ENCODE results near the gene STAC2.
"Not testable (repeated sequence)": the region's sequence is repeated elsewhere in the genome, so short reads cannot be mapped to it uniquely, and the experiment has no call there.

The STAC2 gene

DNA sequence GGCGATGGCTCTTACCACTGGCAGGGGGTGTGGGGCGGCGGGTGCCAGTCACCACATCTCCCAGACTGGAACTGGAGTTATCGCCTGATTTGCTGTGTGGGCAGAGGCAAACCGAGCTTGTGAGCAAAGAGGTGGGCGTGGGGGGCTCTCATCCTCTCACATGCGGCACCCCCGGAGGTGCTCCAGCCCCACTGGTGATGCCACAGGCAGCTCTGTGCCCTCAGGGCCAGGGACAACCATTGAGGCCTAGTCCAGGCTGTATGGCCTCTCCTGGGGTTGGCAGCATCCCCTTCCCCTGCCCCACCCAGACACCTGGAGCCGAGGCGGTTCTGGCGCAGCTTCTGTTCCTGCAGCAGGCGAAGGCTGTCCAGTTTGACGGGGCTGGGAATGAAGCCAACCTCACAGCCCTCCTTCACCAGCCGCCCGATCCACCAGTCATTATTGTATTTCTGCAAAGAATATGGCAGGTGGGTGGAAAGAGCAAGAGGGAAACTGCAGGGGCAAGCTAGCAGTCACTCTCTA, 39.2 kb downstream of the STAC2 start:
- no peak for DNase-seq

DNA sequence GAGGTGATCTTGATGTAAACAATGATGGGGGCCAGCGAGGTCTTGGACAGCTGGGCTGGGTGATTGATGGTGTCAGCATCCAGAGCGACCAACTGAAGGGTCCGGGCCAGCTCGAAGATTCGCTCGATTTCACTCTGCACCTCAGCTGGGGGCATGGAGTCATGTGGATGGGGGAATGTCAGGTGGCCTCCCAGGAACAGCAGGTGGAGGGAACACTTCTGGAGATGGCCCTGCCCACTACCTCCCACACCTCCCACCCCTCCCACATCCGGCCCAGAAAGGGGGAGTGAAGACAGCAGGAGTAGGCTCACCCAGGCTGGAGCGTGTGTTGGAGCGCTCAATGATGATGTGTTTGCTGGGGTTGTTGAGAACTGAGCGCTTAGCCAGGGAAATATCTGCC, 42.0 kb downstream of the STAC2 start:
- no peak for DNase-seq

GRCh38 chr17:39183045-39183444, 42.7 kb downstream of the STAC2 start:
- no peak for DNase-seq

DNA sequence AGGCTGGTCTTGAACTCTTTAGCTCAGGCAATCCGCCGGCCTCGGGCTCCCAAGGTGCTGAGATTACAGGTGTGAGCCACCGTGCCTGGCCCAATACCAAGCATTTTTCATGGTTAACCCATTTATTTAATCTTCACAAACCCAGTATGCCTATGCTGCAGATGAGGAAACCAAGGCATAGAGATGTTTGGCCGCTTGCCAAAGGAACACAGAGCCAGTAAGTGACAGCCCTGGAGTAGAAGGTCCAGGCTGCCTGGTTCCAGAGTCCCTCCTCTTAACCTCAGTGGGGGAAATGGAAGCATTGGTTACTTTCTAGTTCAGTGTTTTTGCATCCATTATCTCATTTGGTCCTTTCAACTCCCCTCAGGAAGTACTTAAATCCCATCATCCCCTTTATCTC, 44.4 kb downstream of the STAC2 start:
- no peak for DNase-seq

- no peak for DNase-seq
Measured at GRCh38 chr17:39178536-39178935, 47.2 kb downstream of the STAC2 start.

GRCh38 chr17:39177256-39177655, 48.5 kb downstream of the STAC2 start:
- no peak for DNase-seq

DNA sequence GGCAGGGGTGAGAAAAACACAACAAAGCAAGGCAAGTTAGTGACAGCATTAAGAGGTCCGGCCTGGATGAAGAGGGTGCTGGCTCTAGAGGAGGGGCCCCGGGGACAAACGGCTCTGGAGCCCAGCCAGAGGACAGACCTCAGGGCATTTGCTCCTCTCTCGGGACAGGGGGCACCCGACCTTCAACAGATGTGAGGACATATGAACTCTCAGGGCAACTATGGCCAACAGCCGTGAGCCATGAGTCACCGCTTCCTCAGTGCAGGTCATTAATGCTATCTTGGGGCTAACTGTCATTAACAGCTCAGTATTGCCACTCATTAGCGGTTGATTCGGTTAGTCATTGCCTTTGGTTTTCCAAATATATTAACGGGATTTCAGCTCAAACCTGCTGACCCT, 50.1 kb downstream of the STAC2 start:
- DNase-seq: no peak

- DNase-seq: peak; percentile 92
Measured at GRCh38 chr17:39174920-39175694, 50.6 kb downstream of the STAC2 start.

DNA sequence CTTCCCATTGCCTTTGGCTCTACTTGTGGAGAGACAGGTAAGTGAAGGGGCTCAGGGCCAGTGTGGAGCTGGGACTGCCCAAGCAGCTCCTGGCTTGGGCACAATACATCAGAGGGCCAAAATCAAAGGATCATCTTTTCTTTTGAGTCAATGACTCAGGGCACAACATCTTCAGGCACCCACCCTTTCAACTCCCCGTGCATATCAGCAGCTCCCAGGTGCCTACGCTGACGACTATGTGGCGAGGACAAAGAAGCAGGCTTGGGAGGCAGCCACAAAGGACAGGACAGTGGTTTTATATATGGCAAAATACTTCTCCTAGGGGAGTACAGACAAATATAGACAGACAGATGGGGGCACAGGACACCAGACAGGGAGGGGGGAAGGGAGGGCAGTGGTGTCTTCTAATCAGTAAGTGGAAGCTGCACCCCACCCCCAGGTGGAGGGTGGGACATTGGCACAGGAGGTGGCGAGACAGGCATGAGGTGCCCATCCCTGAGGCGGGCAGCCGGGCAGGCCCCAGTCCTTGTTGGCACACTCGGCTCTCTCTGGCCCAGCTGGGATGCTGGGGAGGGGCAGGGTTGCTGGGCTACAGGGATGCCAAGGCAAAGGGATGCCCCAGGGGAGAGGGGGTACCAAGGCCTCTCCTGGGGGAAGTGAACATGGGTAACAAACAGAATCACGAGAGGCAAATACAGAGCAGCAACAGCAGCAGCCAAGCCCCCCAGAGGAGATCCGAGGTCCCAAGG, 52.0 kb downstream of the STAC2 start:
- no peak for DNase-seq

DNA sequence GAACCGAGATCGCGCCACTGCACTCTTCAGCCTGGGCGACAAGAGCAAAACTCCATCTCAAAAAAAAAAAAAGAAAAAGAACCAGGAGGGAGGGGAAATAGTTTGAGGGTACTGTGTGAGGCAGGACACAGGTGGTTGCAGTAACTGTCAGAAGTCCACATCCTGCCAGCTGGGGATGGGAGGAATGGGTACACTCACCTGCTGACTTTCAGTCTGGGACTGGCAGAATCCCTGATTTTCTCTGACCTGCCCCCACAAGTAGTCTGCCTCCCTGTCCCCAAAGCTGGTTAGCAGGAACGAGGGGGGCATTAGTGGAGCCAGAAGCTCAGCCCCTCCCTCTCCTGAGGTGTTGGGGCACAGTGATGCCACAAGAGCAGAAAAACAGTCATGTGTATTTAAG, 52.7 kb downstream of the STAC2 start:
- DNase-seq: no peak

GRCh38 chr17:39171933-39172332, 53.8 kb downstream of the STAC2 start:
- DNase-seq: no peak

DNA sequence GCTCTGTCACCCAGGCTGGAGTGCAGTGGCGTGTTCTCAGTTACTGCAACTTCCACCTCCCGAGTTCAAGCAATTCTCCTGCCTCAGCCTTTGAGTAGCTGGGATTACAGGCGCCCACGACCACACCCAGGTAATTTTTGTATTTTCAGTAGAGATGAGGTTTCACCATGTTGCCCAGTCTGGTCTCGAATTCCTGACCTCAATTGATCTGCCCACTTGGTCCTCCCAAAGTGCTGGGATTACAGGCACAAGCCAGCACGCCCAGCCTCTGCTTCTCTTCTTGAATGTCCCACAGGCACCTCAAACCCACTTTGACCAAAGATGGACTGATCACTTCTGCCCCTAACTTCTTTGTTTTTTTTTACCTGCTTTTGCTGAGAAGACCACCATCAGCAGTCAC, 55.2 kb downstream of the STAC2 start:
- DNase-seq: no peak

GRCh38 chr17:39170109-39170508, 55.6 kb downstream of the STAC2 start:
- DNase-seq: no peak

DNA sequence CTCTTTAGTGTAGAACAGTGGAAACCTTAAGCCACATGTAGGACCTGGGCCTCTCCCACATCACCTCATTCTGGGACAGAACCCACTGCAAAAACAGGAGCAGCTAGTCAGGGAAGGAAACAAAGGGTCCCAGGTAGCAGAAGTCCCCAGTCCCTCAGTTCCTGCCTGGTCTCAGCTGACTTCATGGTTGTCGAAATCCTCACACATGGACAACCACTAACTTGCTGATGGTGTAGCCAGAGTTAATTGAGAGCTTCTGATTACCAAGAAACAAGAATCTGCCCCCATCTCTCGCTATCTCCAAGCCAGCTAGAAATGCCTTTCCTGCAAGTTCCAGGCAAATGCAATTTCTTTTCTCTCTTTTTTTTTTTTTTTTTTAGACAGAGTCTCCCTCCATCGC, 56.2 kb downstream of the STAC2 start:
- DNase-seq: no peak

DNA sequence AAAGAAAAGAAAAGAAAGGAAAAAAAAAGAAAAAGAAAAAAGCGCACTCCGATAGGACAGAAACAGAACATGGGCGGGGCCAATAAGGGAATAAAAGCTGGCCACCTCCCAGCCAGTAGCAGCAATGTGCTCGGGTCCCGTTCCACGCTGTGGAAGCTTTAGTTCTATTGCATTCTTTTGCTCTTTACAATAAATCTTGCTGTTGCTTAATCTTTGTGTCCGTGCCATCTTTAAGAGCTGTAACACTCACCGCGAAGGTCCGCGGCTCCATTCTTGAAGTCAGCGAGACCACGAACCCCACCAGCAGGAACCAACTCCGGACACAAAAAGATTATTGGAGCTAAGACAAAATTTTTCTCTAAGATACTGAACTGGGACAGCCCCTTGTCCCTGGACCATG, 56.6 kb downstream of the STAC2 start:
- no peak for DNase-seq

DNA sequence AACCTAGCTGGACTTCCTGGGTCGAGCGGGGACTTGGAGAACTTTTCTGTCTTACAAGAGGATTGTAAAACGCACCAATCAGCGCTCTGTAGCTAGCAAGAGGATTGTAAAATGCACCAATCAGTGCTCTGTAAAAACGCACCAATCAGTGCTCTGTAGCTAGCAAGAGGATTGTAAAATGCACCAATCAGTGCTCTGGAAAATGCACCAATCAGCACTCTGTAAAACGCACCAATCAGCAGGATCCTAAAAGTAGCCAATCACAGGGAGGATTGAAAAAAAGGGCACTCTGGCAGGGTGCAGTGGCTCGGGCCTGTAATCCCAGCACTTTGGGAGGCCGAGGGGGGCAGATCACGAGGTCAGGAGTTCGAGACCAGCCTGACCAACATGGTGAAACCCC, 57.2 kb downstream of the STAC2 start:
- DNase-seq: not testable (repeated sequence)

- DNase-seq: no peak
Measured at GRCh38 chr17:39167476-39167875, 58.3 kb downstream of the STAC2 start.

DNA sequence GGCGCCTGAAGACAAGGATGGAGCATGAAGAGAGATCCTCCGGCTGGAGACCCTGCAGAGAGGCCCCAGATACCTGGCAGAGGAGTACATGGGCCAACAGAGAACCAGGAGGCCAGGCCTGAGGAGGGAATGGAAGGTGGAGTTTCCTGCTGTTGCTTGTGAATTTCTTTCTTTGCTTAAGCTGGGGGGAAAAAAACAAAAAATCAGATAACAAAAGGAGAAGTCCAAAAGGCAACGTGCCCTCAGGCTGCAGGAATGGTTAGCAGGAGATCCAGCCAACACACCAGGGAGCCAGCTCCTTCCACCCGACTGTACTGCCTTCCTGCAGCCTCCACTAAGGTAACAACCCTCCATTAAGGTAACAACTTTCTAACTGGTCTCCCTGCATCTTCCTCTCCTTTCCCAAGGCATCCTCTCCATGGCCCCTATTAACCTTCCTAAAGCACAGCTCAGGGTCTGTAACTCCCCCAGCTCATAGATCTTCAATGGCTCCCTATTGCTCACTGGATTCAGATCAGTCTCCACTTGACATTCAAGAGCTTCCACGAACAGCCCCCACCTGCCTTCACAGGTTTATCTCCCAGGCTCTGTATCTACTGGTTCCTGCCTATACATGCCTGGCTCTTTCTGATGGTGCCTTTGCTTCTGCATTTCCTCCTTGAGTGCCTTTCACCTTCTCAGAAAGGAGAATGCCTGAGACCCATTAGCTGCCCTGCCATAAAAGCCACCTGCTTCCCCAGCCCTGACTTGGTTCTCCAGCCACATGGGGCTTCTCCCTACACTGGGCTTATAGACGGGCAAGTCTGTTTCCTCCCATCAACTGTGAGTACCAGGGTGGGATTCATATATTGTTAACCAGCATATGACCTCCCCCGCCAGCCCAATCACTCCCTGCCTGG, 59.1 kb downstream of the STAC2 start:
- no peak for DNase-seq

- no peak for DNase-seq
Measured at GRCh38 chr17:39165841-39166349, 59.9 kb downstream of the STAC2 start, which contains the start of gene ARL5C. ARL5C (minus strand) TSS chr17:39166161; CDS start chr17:39165760, 401 bp downstream.

DNA sequence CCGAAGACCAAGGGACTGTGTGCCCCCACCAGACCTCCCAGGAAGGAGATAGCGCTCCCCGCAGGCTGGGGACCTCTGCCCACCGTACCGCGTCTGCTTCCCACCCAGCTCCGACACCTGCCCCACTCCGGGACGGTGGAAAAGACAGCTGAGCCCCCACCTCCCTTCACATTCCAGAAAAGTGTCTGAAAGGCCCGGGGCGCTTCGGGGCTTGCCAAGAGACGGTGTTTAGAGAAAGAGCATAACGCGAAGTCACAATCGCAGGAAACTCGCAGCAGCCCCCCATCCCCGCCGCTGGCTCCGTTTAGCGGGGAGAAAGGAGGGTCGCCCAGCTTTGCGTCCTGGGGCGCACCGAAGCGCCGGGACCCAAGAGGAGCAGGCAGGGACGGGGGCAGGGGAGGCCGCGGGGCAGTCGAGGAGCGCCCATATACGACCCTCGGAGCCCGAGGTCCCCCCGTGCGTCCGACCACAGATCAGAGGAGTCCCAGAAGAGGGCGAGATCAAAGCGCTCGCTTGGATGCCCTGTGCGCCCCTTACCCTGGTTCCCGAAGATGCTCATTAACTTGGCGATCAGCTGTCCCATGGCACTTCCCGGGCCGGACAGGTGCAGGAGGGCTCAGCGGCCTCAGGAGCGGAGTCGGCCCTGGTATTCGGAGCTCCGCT, 60.4 kb downstream of the STAC2 start:
- DNase-seq: no peak

DNA sequence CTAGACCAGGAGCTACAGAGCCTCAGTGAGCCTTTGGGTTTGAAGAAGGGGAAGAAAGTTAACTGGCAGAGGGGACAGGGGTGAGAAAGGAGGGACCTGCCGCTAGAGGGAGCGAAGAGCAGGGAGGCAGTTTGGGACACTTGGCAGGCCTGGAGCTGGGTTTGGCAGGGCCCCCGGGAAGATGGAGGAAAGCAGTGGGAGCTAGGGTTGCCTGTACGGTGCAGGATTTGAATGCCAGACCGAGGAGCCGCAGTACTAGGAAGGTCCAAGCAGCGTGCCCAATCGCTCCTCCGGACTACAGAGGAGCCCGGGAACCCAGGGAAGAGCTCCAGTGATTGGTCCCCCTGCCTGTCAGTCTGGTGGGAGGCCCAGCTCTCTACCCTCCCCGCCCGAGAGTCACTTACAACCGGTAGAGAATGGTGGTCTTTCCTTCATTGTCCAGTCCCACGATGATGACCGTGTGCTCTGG, 61.0 kb downstream of the STAC2 start:
- peak; percentile 89 for DNase-seq

DNA sequence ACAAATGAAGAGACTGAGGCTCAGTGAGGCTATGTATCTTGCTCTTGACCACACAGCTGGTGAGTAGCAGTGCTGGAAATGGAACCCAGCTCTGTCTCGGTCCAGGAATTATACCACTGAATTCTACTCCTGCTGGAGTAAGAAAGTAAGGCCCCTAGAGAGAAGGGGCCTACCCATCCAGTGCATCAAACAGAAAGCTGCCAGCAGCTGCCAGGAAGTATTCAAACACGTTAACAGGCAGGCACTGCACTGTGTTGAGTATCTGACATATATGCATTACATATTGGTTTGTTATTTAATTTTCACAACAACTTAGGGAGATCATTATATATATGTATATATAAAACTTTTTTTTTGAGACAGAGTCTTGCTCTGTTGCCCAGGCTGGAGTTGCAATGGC, 63.8 kb downstream of the STAC2 start:
- DNase-seq: no peak
